ENCODE data around the gene MCUB.

MCUB gene

GRCh38 chr4:109648266-109648996 lies 88.4 kb downstream of the MCUB start:
- FAIRE-seq: peak; percentile 79
- DNase-seq (ENCODE audit: insufficient read length, low spot score): peak; percentile 13
- no peak for TF ChIP-seq TAF1 (IDR thresholded peaks at IDR 0.05; ENCODE audit: low read depth, low read length)
- no peak for TF ChIP-seq PAX5 (IDR thresholded peaks at IDR 0.05; ENCODE audit: insufficient read depth, low read length, severe bottlenecking)
- no peak for TF ChIP-seq SPI1 (IDR thresholded peaks at IDR 0.05; ENCODE audit: low read depth, low read length)
- no peak for TF ChIP-seq POU2F2 (IDR thresholded peaks at IDR 0.05; ENCODE audit: low read depth, low read length)
- no peak for TF ChIP-seq POLR2AphosphoS5 (IDR thresholded peaks at IDR 0.05; ENCODE audit: low read depth, low read length)
- no peak for TF ChIP-seq POLR2A (IDR thresholded peaks at IDR 0.05; ENCODE audit: low read depth, low read length)

GRCh38 chr4:109648997-109649575 lies 89.0 kb downstream of the MCUB start:
- TF ChIP-seq POLR2AphosphoS5 (IDR thresholded peaks at IDR 0.05; ENCODE audit: low read depth, low read length) (no peak), POU2F2 (IDR thresholded peaks at IDR 0.05; ENCODE audit: low read depth, low read length) (no peak), SPI1 (IDR thresholded peaks at IDR 0.05; ENCODE audit: low read depth, low read length) (no peak), TAF1 (IDR thresholded peaks at IDR 0.05; ENCODE audit: low read depth, low read length) (no peak), POLR2A (IDR thresholded peaks at IDR 0.05; ENCODE audit: low read depth, low read length) (no peak), PAX5 (IDR thresholded peaks at IDR 0.05; ENCODE audit: insufficient read depth, low read length, severe bottlenecking) (no peak)
- DNase-seq (ENCODE audit: insufficient read length, low spot score) (no peak), FAIRE-seq (peak; percentile 73)

DNA sequence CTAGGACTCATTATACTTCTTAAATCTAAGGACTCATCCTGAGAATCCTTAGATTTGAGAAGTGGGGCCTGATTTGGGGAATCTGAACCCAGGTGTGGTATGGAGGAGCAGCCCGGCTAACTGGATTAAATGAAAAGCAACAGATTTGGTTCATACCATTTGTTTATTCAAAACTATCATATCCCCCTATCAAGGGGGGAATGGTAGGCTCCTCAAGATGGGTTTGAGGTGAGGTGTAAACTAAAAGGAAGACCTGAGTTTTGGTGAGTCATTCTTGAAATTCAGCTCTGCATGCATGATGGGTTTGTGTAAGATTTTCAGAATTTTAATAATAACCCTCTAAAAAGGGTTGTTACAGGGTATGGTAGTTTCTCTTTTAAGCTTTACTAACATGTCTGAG lies 89.8 kb downstream of the MCUB start:
- TF ChIP-seq PAX5 (IDR thresholded peaks at IDR 0.05; ENCODE audit: insufficient read depth, low read length, severe bottlenecking) (peak; percentile 44), SPI1 (IDR thresholded peaks at IDR 0.05; ENCODE audit: low read depth, low read length) (0 out of 2 replicates have a peak, but pooled peaks have one; percentile 9), POLR2A (IDR thresholded peaks at IDR 0.05; ENCODE audit: low read depth, low read length) (no peak), POLR2AphosphoS5 (IDR thresholded peaks at IDR 0.05; ENCODE audit: low read depth, low read length) (no peak), POU2F2 (IDR thresholded peaks at IDR 0.05; ENCODE audit: low read depth, low read length) (0 out of 2 replicates have a peak, but pooled peaks have one; percentile 33)
- FAIRE-seq (peak; percentile 57), DNase-seq (ENCODE audit: insufficient read length, low spot score) (peak; percentile 25)

DNA sequence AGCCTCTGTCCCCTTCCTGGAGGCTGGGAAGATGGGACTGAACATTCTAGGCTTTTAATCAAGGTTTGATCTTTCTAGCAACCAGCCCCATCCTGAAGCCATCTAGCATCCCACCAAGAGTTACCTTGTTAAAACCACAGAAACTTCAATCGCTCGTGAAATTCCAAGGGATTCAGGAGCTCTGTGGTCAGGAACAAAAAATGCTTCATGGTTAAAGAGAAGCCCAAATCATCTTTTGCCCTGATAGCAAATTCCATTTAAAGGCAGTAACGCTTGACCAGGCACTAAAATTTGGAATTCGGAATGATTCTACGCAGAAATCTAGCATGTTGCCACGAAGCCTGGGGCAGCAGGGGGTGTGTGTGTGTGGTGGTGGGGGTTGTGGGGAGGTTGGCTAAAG lies 95.3 kb downstream of the MCUB start:
- TF ChIP-seq POU2F2 (IDR thresholded peaks at IDR 0.05; ENCODE audit: low read depth, low read length): no peak
- no peak for TF ChIP-seq PAX5 (IDR thresholded peaks at IDR 0.05; ENCODE audit: insufficient read depth, low read length, severe bottlenecking)
- TF ChIP-seq POLR2A (IDR thresholded peaks at IDR 0.05; ENCODE audit: low read depth, low read length): no peak
- no peak for TF ChIP-seq TAF1 (IDR thresholded peaks at IDR 0.05; ENCODE audit: low read depth, low read length)
- no peak for TF ChIP-seq POLR2AphosphoS5 (IDR thresholded peaks at IDR 0.05; ENCODE audit: low read depth, low read length)
- no peak for TF ChIP-seq SPI1 (IDR thresholded peaks at IDR 0.05; ENCODE audit: low read depth, low read length)
- DNase-seq (ENCODE audit: insufficient read length, low spot score) (no peak), FAIRE-seq (no peak)

- TF ChIP-seq POLR2A (IDR thresholded peaks at IDR 0.05; ENCODE audit: low read depth, low read length): no peak
- no peak for FAIRE-seq
- no peak for DNase-seq (ENCODE audit: insufficient read length, low spot score)
These were observed 97.9 kb downstream of the MCUB start for GRCh38 chr4:109657854-109658418.

GRCh38 chr4:109658871-109659410 lies 98.9 kb downstream of the MCUB start:
- TF ChIP-seq SPI1 (IDR thresholded peaks at IDR 0.05; ENCODE audit: low read depth, low read length) (no peak), PAX5 (IDR thresholded peaks at IDR 0.05; ENCODE audit: insufficient read depth, low read length, severe bottlenecking) (no peak), POLR2AphosphoS5 (IDR thresholded peaks at IDR 0.05; ENCODE audit: low read depth, low read length) (no peak), TAF1 (IDR thresholded peaks at IDR 0.05; ENCODE audit: low read depth, low read length) (no peak), POLR2A (IDR thresholded peaks at IDR 0.05; ENCODE audit: low read depth, low read length) (no peak), POU2F2 (IDR thresholded peaks at IDR 0.05; ENCODE audit: low read depth, low read length) (no peak)
- FAIRE-seq (no peak), DNase-seq (ENCODE audit: insufficient read length, low spot score) (no peak)

DNA sequence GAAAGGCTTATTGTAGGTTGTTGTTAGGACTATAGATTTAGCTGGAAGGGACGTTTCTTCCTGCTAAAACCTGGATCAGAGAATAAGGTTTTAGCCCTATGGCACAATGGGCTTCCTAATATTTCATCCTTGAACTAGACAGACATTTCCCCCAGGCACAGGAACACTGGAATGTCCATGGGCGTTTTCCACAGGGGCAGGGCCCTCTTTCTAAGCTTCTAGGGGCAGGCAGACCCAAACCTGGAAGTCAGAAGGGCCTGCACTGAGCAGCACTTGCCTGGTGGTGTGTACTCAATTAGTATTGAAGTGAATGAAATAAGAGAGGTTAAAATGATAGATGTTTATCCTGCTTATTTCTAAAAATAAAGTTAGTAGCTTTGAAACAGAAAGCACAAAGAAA lies 102.1 kb downstream of the MCUB start:
- no peak for DNase-seq (ENCODE audit: insufficient read length, low spot score)
- TF ChIP-seq POU2F2 (IDR thresholded peaks at IDR 0.05; ENCODE audit: low read depth, low read length) (no peak), SPI1 (IDR thresholded peaks at IDR 0.05; ENCODE audit: low read depth, low read length) (no peak), TAF1 (IDR thresholded peaks at IDR 0.05; ENCODE audit: low read depth, low read length) (no peak)
- no peak for FAIRE-seq

DNA sequence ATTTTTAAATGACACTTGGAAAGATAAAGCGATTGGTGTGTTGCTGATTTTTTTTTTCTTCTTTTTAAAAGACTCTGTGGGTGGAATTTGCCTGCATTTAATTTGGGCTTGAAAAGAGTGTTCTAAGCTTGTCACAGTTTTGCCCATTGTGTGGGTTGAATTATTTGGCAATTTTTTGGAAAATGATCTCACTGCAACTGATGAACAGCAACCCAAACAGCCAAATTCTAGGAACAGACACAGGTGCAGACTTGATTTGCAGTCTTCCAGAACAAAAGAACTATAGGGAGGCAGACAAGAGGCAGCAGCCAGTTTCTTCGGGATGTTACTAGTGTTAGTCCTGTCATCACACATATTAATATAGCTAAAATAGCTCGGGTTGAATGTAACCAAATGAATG lies 102.7 kb downstream of the MCUB start:
- FAIRE-seq (no peak), DNase-seq (ENCODE audit: insufficient read length, low spot score) (no peak)
- TF ChIP-seq POU2F2 (IDR thresholded peaks at IDR 0.05; ENCODE audit: low read depth, low read length) (no peak), PAX5 (IDR thresholded peaks at IDR 0.05; ENCODE audit: insufficient read depth, low read length, severe bottlenecking) (no peak), POLR2A (IDR thresholded peaks at IDR 0.05; ENCODE audit: low read depth, low read length) (no peak), SPI1 (IDR thresholded peaks at IDR 0.05; ENCODE audit: low read depth, low read length) (no peak), TAF1 (IDR thresholded peaks at IDR 0.05; ENCODE audit: low read depth, low read length) (no peak), POLR2AphosphoS5 (IDR thresholded peaks at IDR 0.05; ENCODE audit: low read depth, low read length) (no peak)

DNA sequence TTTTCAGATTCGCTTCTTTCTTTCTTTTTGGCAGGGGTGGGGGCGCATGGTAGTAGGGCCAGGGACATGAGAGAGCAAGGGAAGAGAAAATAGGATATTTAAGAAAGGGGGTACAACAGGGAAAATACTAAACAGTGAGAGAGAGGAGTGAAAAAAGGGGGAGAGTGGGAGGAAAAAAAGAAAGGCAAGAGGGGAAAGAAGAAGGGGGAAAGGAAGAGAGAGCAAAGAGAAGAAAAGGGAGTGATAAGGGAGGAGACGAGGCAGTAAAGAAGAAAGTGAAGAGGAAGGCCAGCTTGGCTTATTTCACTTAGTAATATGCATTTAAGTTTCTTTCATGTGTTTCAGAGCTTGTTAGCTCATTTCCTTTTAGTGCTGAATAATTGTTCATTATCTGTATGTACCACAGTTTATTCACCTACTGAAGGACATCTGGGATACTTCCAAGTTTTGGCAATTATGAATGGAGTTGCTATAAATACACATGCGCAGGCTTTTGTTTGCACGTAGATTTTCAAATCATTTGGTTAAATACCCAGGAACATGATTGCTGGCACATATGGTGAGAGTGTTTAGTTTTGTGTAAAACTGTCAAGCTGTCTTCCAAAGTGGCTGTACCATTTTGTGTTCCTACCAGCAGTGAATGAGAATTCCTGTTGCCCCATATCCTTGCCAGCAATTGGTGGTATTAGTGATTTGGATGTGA lies 105.9 kb downstream of the MCUB start:
- TF ChIP-seq TAF1 (IDR thresholded peaks at IDR 0.05; ENCODE audit: low read depth, low read length) (no peak), POU2F2 (IDR thresholded peaks at IDR 0.05; ENCODE audit: low read depth, low read length) (no peak), POLR2A (IDR thresholded peaks at IDR 0.05; ENCODE audit: low read depth, low read length) (no peak), POLR2AphosphoS5 (IDR thresholded peaks at IDR 0.05; ENCODE audit: low read depth, low read length) (no peak), SPI1 (IDR thresholded peaks at IDR 0.05; ENCODE audit: low read depth, low read length) (no peak), PAX5 (IDR thresholded peaks at IDR 0.05; ENCODE audit: insufficient read depth, low read length, severe bottlenecking) (no peak)
- DNase-seq (ENCODE audit: insufficient read length, low spot score) (no peak), FAIRE-seq (no peak)
